Measurements from ENCODE around the gene FOXP1.

Gene FOXP1

DNA sequence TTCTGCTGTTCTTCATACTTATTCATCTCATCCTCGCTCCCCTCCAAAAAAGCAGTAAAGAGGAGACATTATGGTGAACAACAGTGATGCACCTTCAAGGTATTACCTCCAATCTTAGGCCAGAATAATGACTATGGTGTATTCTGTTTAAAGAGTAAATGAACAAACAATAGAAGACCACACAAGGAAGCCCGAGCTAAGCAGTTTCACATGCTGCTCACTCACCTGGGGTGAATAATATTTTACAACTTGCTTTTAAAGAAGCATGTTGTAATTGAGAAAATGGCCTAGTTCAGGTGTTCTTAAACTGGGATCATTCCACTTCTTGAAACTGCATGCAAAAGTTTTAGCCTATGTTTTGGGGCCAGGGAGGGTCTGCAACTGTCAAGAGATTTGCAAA is 581.2 kb downstream of the FOXP1 start:
- H3K27ac ChIP-seq (ENCODE audit: low read depth, low read length) = no peak overlapping the region
- no peak for TF ChIP-seq EZH2phosphoT487 (conservative IDR thresholded peaks at IDR 0.05; ENCODE audit: low read length)
- no peak for TF ChIP-seq CTCF (IDR thresholded peaks at IDR 0.05; ENCODE audit: insufficient read depth, low read length, poor library complexity, severe bottlenecking)
- no peaks in the 10 kb centered on the region for H3K9me2 ChIP-seq (replicated peaks; ENCODE audit: insufficient read depth, low read length)
- no peak overlapping the region for H3K4me3 ChIP-seq (ENCODE audit: insufficient read depth, low read length, poor library complexity, severe bottlenecking)
- no peaks in the 10 kb centered on the region for H3K36me3 ChIP-seq (ENCODE audit: low read length)
- H3K9me3 ChIP-seq (ENCODE audit: insufficient read depth, low read length) = no peaks in the 10 kb centered on the region
- no peaks in the 10 kb centered on the region for H3K79me2 ChIP-seq (ENCODE audit: insufficient read depth, low read length)
- H3K9ac ChIP-seq (ENCODE audit: low read length) = no peak overlapping the region
- H3F3A ChIP-seq (ENCODE audit: insufficient read depth) = no peaks in the 10 kb centered on the region
- H3K27me3 ChIP-seq (ENCODE audit: low read length) = no peaks in the 10 kb centered on the region
- H4K20me1 ChIP-seq (ENCODE audit: low read depth, low read length) = no peaks in the 10 kb centered on the region
- no peak overlapping the region for H3K4me2 ChIP-seq (ENCODE audit: low read depth, low read length, poor library complexity, severe bottlenecking)
- no peak overlapping the region for H2AFZ ChIP-seq (ENCODE audit: low read depth, low read length, severe bottlenecking)

GRCh38 chr3:71001303-71001830 is 582.2 kb downstream of the FOXP1 start:
- no peak overlapping the region for H3K27ac ChIP-seq (ENCODE audit: low read depth, low read length)
- TF ChIP-seq CTCF (IDR thresholded peaks at IDR 0.05; ENCODE audit: insufficient read depth, low read length, poor library complexity, severe bottlenecking) = no peak
- TF ChIP-seq EZH2phosphoT487 (conservative IDR thresholded peaks at IDR 0.05; ENCODE audit: low read length) = no peak
- no peaks in the 10 kb centered on the region for H3K9me2 ChIP-seq (replicated peaks; ENCODE audit: insufficient read depth, low read length)
- H3K79me2 ChIP-seq (ENCODE audit: insufficient read depth, low read length) = no peaks in the 10 kb centered on the region
- H3K4me2 ChIP-seq (ENCODE audit: low read depth, low read length, poor library complexity, severe bottlenecking) = no peak overlapping the region
- H4K20me1 ChIP-seq (ENCODE audit: low read depth, low read length) = no peaks in the 10 kb centered on the region
- no peak overlapping the region for H2AFZ ChIP-seq (ENCODE audit: low read depth, low read length, severe bottlenecking)
- no peaks in the 10 kb centered on the region for H3F3A ChIP-seq (ENCODE audit: insufficient read depth)
- H3K36me3 ChIP-seq (ENCODE audit: low read length) = no peaks in the 10 kb centered on the region
- no peaks in the 10 kb centered on the region for H3K27me3 ChIP-seq (ENCODE audit: low read length)
- no peak overlapping the region for H3K9ac ChIP-seq (ENCODE audit: low read length)
- no peaks in the 10 kb centered on the region for H3K9me3 ChIP-seq (ENCODE audit: insufficient read depth, low read length)
- no peak overlapping the region for H3K4me3 ChIP-seq (ENCODE audit: insufficient read depth, low read length, poor library complexity, severe bottlenecking)

DNA sequence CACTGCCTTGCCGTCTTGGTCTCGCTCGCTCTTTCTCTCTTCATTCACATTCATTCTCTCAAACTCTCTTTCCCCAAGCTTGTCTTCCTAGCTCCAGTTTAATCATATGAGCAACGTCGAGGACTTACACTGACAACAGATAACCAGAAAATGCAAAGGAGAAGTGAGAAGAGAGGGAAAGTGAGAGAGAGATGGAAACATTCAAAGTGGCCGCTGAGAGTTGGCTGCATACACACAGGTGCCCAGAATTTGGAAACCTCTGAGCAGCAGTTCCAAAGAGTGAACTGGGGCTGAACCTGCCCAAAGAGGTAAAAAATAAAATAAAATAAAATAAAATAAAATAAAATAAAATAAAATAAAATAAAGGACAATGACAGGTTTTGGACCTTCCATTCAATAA is 583.0 kb downstream of the FOXP1 start:
- no peaks in the 10 kb centered on the region for H3F3A ChIP-seq (ENCODE audit: insufficient read depth)
- no peak overlapping the region for H3K4me3 ChIP-seq (ENCODE audit: insufficient read depth, low read length, poor library complexity, severe bottlenecking)
- no peak overlapping the region for H2AFZ ChIP-seq (ENCODE audit: low read depth, low read length, severe bottlenecking)
- H3K9me3 ChIP-seq (ENCODE audit: insufficient read depth, low read length) = no peaks in the 10 kb centered on the region
- H3K4me2 ChIP-seq (ENCODE audit: low read depth, low read length, poor library complexity, severe bottlenecking) = no peak overlapping the region
- H3K27ac ChIP-seq (ENCODE audit: low read depth, low read length) = no peak overlapping the region
- no peaks in the 10 kb centered on the region for H3K9me2 ChIP-seq (replicated peaks; ENCODE audit: insufficient read depth, low read length)
- H3K36me3 ChIP-seq (ENCODE audit: low read length) = no peaks in the 10 kb centered on the region
- no peaks in the 10 kb centered on the region for H3K79me2 ChIP-seq (ENCODE audit: insufficient read depth, low read length)
- H4K20me1 ChIP-seq (ENCODE audit: low read depth, low read length) = no peaks in the 10 kb centered on the region
- H3K9ac ChIP-seq (ENCODE audit: low read length) = no peak overlapping the region
- no peak for TF ChIP-seq EZH2phosphoT487 (conservative IDR thresholded peaks at IDR 0.05; ENCODE audit: low read length)
- TF ChIP-seq CTCF (IDR thresholded peaks at IDR 0.05; ENCODE audit: insufficient read depth, low read length, poor library complexity, severe bottlenecking) = no peak
- no peaks in the 10 kb centered on the region for H3K27me3 ChIP-seq (ENCODE audit: low read length)

Measured in SU-DHL-6 (cell line).